ENCODE measurements around the gene SUPT20H. TPM values are rescaled to one million over a fixed set of nuclear protein-coding genes. Genes with fewer than 3 reads are reported as not detected.
A peak's percentile ranks its signal among the peaks of the same experiment; 100 is the strongest.

SUPT20H gene
- total and polyA plus RNA-seq, 8 donors, result 51.2 to 135 (median 107) TPM

DNA sequence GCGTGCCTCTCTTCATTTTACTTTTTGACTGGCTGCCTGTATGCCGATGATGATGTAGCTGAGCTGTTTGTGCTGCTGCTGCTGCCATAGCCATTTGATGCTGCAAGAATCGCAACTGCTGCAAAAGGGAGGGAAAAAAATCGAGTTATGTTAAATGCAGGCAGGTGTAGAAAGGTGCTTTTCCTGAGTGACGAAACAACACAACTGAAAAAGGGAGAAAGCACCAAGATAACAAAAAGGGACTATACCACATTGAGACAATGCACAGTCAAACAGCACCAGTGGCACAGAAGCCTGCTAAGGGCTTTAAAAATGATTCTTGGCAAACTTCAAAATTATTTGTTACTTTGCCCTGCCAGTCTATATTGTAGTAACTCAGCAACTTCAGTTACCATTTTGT is 49.8 kb downstream of the SUPT20H start:
- no peaks in the 10 kb centered on the region for H3K9me3 ChIP-seq
- no peak overlapping the region for H3K27ac ChIP-seq
- intact Hi-C loops (cut with DNase I), result no loop called here
- TF ChIP-seq, protein P1, sequence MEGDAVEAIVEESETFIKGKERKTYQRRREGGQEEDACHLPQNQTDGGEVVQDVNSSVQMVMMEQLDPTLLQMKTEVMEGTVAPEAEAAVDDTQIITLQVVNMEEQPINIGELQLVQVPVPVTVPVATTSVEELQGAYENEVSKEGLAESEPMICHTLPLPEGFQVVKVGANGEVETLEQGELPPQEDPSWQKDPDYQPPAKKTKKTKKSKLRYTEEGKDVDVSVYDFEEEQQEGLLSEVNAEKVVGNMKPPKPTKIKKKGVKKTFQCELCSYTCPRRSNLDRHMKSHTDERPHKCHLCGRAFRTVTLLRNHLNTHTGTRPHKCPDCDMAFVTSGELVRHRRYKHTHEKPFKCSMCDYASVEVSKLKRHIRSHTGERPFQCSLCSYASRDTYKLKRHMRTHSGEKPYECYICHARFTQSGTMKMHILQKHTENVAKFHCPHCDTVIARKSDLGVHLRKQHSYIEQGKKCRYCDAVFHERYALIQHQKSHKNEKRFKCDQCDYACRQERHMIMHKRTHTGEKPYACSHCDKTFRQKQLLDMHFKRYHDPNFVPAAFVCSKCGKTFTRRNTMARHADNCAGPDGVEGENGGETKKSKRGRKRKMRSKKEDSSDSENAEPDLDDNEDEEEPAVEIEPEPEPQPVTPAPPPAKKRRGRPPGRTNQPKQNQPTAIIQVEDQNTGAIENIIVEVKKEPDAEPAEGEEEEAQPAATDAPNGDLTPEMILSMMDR (IDR thresholded peaks at IDR 0.05), result no peak
- H3K4me3 ChIP-seq, result no peak overlapping the region
- ATAC-seq (no peak), DNase-seq (no peak)
- H3K36me3 ChIP-seq, result peaks cover 3 to 87% of the 10 kb centered on the region in 2 donors
- no peaks in the 10 kb centered on the region for H3K27me3 ChIP-seq
- H3K4me1 ChIP-seq, result no peaks in the 10 kb centered on the region

DNA sequence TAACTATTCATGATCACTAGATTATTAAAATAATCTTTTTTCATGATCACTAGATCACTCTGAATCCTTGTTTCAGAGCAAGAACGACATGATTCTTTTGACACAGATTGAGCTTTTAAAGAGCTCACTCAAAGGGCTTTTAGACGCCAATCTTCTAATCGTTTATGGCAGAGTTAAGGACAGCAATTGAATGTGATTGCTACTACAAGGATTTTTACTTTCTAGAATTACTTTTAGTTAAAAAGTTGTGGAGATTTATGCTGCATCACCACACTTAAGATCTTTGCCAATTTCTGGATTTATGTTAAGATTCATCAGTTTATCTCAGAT is 57.6 kb downstream of the SUPT20H start:
- intact Hi-C loops (cut with DNase I), result no loop called here
- peaks cover 0 to 40% of the 10 kb centered on the region in 2 donors for H3K36me3 ChIP-seq
- peak overlapping the region in 1 of 2 donors; percentile 89 for H3K4me3 ChIP-seq
- no peak for DNase-seq
- H3K27me3 ChIP-seq, result no peaks in the 10 kb centered on the region
- H3K4me1 ChIP-seq, result peaks cover 13 to 28% of the 10 kb centered on the region in 2 donors
- ATAC-seq, result no peak
- no peaks in the 10 kb centered on the region for H3K9me3 ChIP-seq
- H3K27ac ChIP-seq, result no peak overlapping the region
- TF ChIP-seq, protein P1 (IDR thresholded peaks at IDR 0.05), result no peak

DNA sequence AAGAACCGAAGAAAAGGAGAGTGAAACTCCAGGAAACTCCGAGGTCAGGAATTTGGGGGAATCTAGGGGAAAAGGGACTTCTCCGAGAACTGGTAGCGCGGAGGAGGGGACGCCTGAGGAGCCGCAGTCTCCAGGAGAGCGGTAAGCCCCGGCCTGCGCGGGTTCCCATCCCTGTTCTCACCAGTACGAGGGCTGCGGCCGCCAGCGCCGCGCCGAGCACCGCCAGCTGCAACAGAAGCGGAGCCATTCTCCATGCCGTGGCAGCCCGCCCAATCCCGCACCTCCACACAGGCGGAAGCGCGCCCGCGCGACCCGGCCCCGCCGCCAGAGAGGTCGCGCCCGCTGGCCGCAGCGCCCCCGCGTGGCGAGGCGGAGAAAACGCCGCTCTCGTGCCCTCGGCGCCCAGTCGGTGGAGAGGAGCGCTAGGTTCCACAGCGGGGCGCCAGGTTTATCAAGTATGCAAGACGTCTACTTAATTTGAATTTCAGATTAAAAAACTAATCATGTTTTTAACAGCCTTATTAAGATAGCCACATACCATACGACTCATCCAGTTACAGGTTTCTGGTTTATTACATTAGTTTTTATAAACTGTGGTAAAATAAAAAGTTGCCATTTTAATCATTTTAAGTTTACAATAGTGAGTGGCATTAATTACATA is 60.3 kb downstream of the SUPT20H start, which contains the start of gene ALG5:
Gene ALG5, minus strand, starts transcription at position 287 of the 661 bp plus-strand sequence. Its CDS starts 40 bp downstream, at position 247.
- H3K27me3 ChIP-seq, result no peaks in the 10 kb centered on the region
- H3K9me3 ChIP-seq, result no peaks in the 10 kb centered on the region
- H3K4me3 ChIP-seq, result peak within 1 kb of the TSS; percentile 87 to 89
- ATAC-seq (peak; percentile 93), DNase-seq (peak; percentile 90 to 99 (median 92))
- peaks cover 0 to 24% of the 10 kb centered on the region in 2 donors for H3K36me3 ChIP-seq
- peak within 1 kb of the TSS; percentile 98 for H3K27ac ChIP-seq
- intact Hi-C loops (cut with DNase I), result no loop called here
- TF ChIP-seq, protein P1 (IDR thresholded peaks at IDR 0.05), result peak; percentile 95 to 98
- H3K4me1 ChIP-seq, result peaks cover 13 to 30% of the 10 kb centered on the region in 2 donors

DNA sequence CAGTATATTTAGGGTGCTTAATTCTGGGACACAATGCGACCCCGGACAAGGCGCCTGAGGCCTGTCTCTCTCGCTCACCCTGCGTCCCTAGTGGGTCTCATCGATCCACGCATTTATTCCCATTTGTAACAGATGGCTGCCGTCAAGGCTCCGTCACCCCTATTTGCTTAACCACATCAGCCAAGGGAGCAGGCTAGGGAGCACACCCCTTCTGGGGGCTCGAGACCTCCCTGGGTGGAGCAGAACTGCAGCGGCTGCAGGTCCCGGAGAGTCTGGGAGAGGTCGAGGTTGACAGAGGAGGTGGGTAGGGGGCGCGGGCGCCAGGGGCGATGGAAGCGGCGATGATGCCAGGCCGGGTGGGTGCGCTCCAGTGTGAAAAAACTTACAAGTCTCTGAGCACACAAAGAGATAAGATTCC is 60.9 kb downstream of the SUPT20H start:
- peak overlapping the region; percentile 98 for H3K27ac ChIP-seq
- peak; percentile 3 for ATAC-seq
- H3K27me3 ChIP-seq, result no peaks in the 10 kb centered on the region
- H3K4me1 ChIP-seq, result peaks cover 13 to 30% of the 10 kb centered on the region in 2 donors
- peak; percentile 11 to 85 (median 35) for DNase-seq
- H3K4me3 ChIP-seq, result peak overlapping the region; percentile 87 to 89
- intact Hi-C loops (cut with DNase I), result no loop called here
- H3K9me3 ChIP-seq, result no peaks in the 10 kb centered on the region
- peaks cover 0 to 24% of the 10 kb centered on the region in 2 donors for H3K36me3 ChIP-seq
- TF ChIP-seq, protein P1 (IDR thresholded peaks at IDR 0.05), result no peak

DNA sequence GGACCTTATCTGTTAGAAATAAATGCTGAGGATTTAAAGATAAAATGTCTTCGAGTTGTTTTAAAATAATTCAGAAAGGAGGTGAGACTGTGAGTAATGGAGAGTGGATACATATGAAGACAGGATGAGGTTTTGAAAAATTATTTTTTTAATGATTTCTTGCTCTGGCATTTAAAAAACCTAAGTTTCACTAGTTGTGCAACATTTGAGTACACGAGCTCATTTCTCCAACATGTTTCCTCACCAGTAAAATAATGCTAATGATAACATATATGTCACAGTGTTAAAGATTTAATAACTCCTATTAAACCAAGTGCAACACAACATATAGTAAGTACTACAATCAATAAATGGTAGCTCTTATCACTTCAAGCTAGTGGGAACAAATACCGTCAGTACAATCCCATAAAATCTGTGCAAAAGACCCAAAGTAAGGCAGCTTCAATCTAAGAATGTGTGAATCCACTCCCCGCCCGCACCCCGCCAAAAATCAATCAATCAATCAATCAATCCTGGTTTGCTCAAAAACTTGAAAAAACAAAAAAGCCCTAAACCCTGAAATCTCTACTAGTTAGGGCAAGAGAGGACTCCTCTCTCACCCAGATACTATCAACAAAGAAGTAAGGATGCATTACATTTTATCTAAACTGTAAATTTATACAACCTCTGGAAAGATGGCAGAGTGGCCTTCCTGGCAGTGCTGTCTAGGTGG is 61.6 kb downstream of the SUPT20H start:
- DNase-seq (no peak), ATAC-seq (no peak)
- Histone ChIP-seq H3K27me3 (no peaks in the 10 kb centered on the region), H3K9me3 (no peaks in the 10 kb centered on the region), H3K27ac (peak overlapping the region; percentile 98), H3K4me1 (peaks cover 13 to 30% of the 10 kb centered on the region in 2 donors), H3K36me3 (peaks cover 2 to 25% of the 10 kb centered on the region in 2 donors), H3K4me3 (peak overlapping the region; percentile 87 to 89)
- TF ChIP-seq, protein P1 (IDR thresholded peaks at IDR 0.05), result no peak
- intact Hi-C loops (cut with DNase I), result no loop called here
